ENCODE results near the gene FIP1L1. TPM values are rescaled to one million over a fixed set of nuclear protein-coding genes. Genes with fewer than 3 reads are reported as not detected.
"Not testable (repeated sequence)": the region's sequence is repeated elsewhere in the genome, so short reads cannot be mapped to it uniquely, and the experiment has no call there.

FIP1L1 gene
- total RNA-seq, 1 donor from 2014 or later: 46.0 TPM

GRCh38 chr4:53459548-53459947 is 82.1 kb downstream of the FIP1L1 start:
- no peaks in the 10 kb centered on the region for H3K9me3 Mint-ChIP-seq (ENCODE audit: low read depth)
- TF ChIP-seq CTCF (IDR thresholded peaks at IDR 0.05): no peak
- no peak overlapping the region for H3K4me3 Mint-ChIP-seq (ENCODE audit: unreplicated experiment)
- no peaks in the 10 kb centered on the region for H3K27me3 Mint-ChIP-seq (ENCODE audit: low read depth)
- peaks cover 16% of the 10 kb centered on the region for H3K4me1 Mint-ChIP-seq (ENCODE audit: low read depth)
- peak overlapping the region; percentile 51 for H3K27ac Mint-ChIP-seq (ENCODE audit: unreplicated experiment)
- DNase-seq (ENCODE audit: low spot score): no peak
- peaks cover 22% of the 10 kb centered on the region for H3K36me3 Mint-ChIP-seq (ENCODE audit: low read depth)

- TF ChIP-seq CTCF (IDR thresholded peaks at IDR 0.05): no peak
- H3K9me3 Mint-ChIP-seq (ENCODE audit: low read depth): no peaks in the 10 kb centered on the region
- no peak for DNase-seq (ENCODE audit: low spot score)
- peaks cover 15% of the 10 kb centered on the region for H3K36me3 Mint-ChIP-seq (ENCODE audit: low read depth)
- H3K27me3 Mint-ChIP-seq (ENCODE audit: low read depth): no peaks in the 10 kb centered on the region
- peaks cover 21% of the 10 kb centered on the region for H3K4me1 Mint-ChIP-seq (ENCODE audit: low read depth)
- H3K4me3 Mint-ChIP-seq (ENCODE audit: unreplicated experiment): no peak overlapping the region
- H3K27ac Mint-ChIP-seq (ENCODE audit: unreplicated experiment): no peak overlapping the region
Measured at GRCh38 chr4:53461244-53461643, 83.8 kb downstream of the FIP1L1 start.

- DNase-seq (ENCODE audit: low spot score): no peak
- peaks cover 11% of the 10 kb centered on the region for H3K9me3 Mint-ChIP-seq (ENCODE audit: low read depth)
- H3K27me3 Mint-ChIP-seq (ENCODE audit: low read depth): no peaks in the 10 kb centered on the region
- H3K4me3 Mint-ChIP-seq (ENCODE audit: unreplicated experiment): no peak overlapping the region
- H3K4me1 Mint-ChIP-seq (ENCODE audit: low read depth): peaks cover 20% of the 10 kb centered on the region
- H3K36me3 Mint-ChIP-seq (ENCODE audit: low read depth): peaks cover 26% of the 10 kb centered on the region
- no peak overlapping the region for H3K27ac Mint-ChIP-seq (ENCODE audit: unreplicated experiment)
- TF ChIP-seq CTCF (IDR thresholded peaks at IDR 0.05): no peak
Measured at GRCh38 chr4:53463340-53463739, 85.9 kb downstream of the FIP1L1 start.

GRCh38 chr4:53465281-53465680 is 87.8 kb downstream of the FIP1L1 start:
- no peak for TF ChIP-seq CTCF (IDR thresholded peaks at IDR 0.05)
- no peak overlapping the region for H3K27ac Mint-ChIP-seq (ENCODE audit: unreplicated experiment)
- no peak overlapping the region for H3K4me3 Mint-ChIP-seq (ENCODE audit: unreplicated experiment)
- no peaks in the 10 kb centered on the region for H3K27me3 Mint-ChIP-seq (ENCODE audit: low read depth)
- peaks cover 5% of the 10 kb centered on the region for H3K4me1 Mint-ChIP-seq (ENCODE audit: low read depth)
- peaks cover 24% of the 10 kb centered on the region for H3K36me3 Mint-ChIP-seq (ENCODE audit: low read depth)
- H3K9me3 Mint-ChIP-seq (ENCODE audit: low read depth): peaks cover 23% of the 10 kb centered on the region
- no peak for DNase-seq (ENCODE audit: low spot score)

GRCh38 chr4:53465891-53466290 is 88.5 kb downstream of the FIP1L1 start:
- Mint-ChIP-seq H3K36me3 (ENCODE audit: low read depth) (peaks cover 24% of the 10 kb centered on the region), H3K4me1 (ENCODE audit: low read depth) (peaks cover 5% of the 10 kb centered on the region), H3K4me3 (ENCODE audit: unreplicated experiment) (no peak overlapping the region), H3K9me3 (ENCODE audit: low read depth) (peaks cover 26% of the 10 kb centered on the region), H3K27me3 (ENCODE audit: low read depth) (no peaks in the 10 kb centered on the region), H3K27ac (ENCODE audit: unreplicated experiment) (no peak overlapping the region)
- no peak for DNase-seq (ENCODE audit: low spot score)
- TF ChIP-seq CTCF (IDR thresholded peaks at IDR 0.05): no peak

GRCh38 chr4:53466576-53466975 is 89.1 kb downstream of the FIP1L1 start:
- H3K4me3 Mint-ChIP-seq (ENCODE audit: unreplicated experiment); H3K27me3 Mint-ChIP-seq (ENCODE audit: low read depth); H3K4me1 Mint-ChIP-seq (ENCODE audit: low read depth); DNase-seq (ENCODE audit: low spot score); H3K27ac Mint-ChIP-seq (ENCODE audit: unreplicated experiment): not testable (repeated sequence)
- Mint-ChIP-seq H3K9me3 (ENCODE audit: low read depth) (peaks cover 26% of the 10 kb centered on the region), H3K36me3 (ENCODE audit: low read depth) (peaks cover 27% of the 10 kb centered on the region)
